ENCODE data around the gene C1QTNF8. TPM values are rescaled to one million over a fixed set of nuclear protein-coding genes. Genes with fewer than 3 reads are reported as not detected.

C1QTNF8 gene
- total and polyA plus RNA-seq, 4 experiments from 2014 or later = not detected

DNA sequence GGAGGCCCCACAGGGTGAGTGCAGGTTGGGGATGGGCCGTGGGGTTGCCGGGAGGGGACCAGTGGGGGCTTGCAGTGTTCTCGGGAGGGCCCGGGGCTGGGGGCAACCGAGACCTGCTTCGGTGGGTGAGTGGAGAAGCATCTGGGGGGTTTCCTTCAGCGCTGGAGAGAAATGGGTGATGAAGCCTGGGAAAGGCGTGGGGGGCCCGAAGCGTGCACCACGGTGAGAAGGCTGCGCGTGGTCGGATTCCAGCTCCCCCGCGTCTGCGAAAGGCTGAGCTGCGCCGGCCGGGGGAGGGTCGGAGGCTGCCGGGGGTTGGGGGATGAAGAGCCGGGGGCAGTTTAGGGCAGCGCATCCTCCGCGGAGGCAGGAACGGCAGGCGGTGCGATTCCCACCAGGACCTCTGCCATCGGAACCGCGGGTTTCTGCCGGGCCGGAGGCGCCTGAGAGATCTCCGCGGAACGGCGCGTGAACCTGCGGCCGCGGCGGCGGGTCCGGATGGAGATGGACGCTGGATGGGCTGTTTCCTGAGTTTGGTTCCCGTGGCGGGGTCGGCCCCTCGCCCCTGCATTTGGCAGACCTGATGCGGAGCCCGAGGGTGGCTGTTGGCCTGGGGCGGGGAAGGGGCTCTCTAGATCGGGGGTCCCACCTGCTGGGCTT lies 30.4 kb downstream of the C1QTNF8 start:
- Histone ChIP-seq H3K4me3 (ENCODE audit: low read length in 2 of 2) (no peak overlapping the region), H3K4me1 (ENCODE audit: insufficient read depth, low read length) (no peaks in the 10 kb centered on the region), H3K9me3 (ENCODE audit: control insufficient read depth in 1 of 2, low read length in 2 of 2) (no peaks in the 10 kb centered on the region), H3K36me3 (ENCODE audit: insufficient read depth, low read length) (no peaks in the 10 kb centered on the region), H3K27me3 (ENCODE audit: insufficient read depth, low read length) (no peaks in the 10 kb centered on the region), H3K27ac (ENCODE audit: low read depth, low read length) (no peak overlapping the region)
- H3K9me3 Mint-ChIP-seq = no peaks in the 10 kb centered on the region
- CTCF ChIA-PET (ENCODE audit: partially characterized antibody) = no interaction called here
- no peak for DNase-seq
- no peak overlapping the region for H3K27ac Mint-ChIP-seq
- POLR2A ChIA-PET (ENCODE audit: partially characterized antibody) = no interaction called here
- peaks cover 0 to 5% (median under 1%) of the 10 kb centered on the region in 4 donors for H3K4me1 Mint-ChIP-seq
- H3K36me3 Mint-ChIP-seq = no peaks in the 10 kb centered on the region
- intact Hi-C loops (cut with micrococcal nuclease) = no loop called here
- peaks cover 12 to 20% of the 10 kb centered on the region in 2 donors for H3K27me3 Mint-ChIP-seq
- H3K4me3 Mint-ChIP-seq = no peak overlapping the region

DNA sequence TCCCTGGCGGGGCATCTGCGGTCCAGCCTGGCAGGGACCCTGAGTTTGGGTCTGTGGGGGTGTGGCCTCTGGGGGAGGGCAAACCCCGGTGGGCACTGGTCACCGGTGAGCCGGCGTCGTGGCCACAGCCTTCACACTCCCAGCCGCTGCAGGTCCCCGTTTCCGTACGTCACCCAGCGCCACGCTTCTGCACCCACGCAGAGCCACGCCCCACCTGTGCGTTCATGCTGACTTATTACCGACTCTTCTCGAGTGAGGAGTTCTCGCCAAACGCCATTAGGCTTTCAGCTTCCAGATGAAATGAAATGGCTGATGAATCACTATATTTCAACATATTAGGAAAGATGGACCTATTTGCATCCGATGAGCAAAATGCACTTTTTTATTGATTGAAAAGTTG lies 32.3 kb downstream of the C1QTNF8 start:
- no peak for DNase-seq
- Mint-ChIP-seq H3K9me3 (peaks cover 0 to 7% (median 5%) of the 10 kb centered on the region in 8 donors), H3K36me3 (peaks cover 0 to 4% of the 10 kb centered on the region in 2 donors), H3K27ac (no peak overlapping the region), H3K27me3 (peaks cover 13 to 17% of the 10 kb centered on the region in 2 donors), H3K4me1 (peaks cover 0 to 5% (median under 1%) of the 10 kb centered on the region in 4 donors), H3K4me3 (no peak overlapping the region)
- Histone ChIP-seq H3K4me3 (ENCODE audit: low read length in 2 of 2) (no peak overlapping the region), H3K27me3 (ENCODE audit: insufficient read depth, low read length) (no peaks in the 10 kb centered on the region), H3K4me1 (ENCODE audit: insufficient read depth, low read length) (no peaks in the 10 kb centered on the region), H3K36me3 (ENCODE audit: insufficient read depth, low read length) (no peaks in the 10 kb centered on the region), H3K27ac (ENCODE audit: low read depth, low read length) (no peak overlapping the region), H3K9me3 (ENCODE audit: control insufficient read depth in 1 of 2, low read length in 2 of 2) (no peaks in the 10 kb centered on the region)
- intact Hi-C loops (cut with micrococcal nuclease) = no loop called here
- ChIA-PET CTCF (ENCODE audit: partially characterized antibody) (no interaction called here), POLR2A (ENCODE audit: partially characterized antibody) (no interaction called here)

DNA sequence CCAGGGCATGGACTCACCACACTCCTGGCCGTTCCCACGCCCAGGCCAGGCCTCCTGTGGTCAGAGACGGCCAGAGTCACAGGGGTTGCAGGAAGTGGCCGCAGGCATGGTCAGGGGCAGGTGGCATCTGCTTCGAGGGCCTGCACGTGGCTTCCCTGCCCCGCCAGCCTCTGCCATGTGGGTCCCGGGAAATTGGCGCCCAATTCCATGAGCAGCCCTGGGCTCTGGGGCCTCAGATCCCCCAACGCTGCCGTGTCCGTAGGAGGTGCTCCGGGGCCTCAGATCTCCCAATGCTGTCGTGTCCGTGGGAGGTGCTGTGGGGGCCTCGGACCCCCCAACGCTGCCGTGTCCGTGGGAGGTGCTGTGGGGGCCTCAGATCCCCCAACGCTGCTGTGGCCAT lies 33.1 kb downstream of the C1QTNF8 start:
- Mint-ChIP-seq H3K4me1 (peaks cover 0 to 5% (median under 1%) of the 10 kb centered on the region in 4 donors), H3K4me3 (no peak overlapping the region)
- POLR2A ChIA-PET (ENCODE audit: partially characterized antibody) = no interaction called here

DNA sequence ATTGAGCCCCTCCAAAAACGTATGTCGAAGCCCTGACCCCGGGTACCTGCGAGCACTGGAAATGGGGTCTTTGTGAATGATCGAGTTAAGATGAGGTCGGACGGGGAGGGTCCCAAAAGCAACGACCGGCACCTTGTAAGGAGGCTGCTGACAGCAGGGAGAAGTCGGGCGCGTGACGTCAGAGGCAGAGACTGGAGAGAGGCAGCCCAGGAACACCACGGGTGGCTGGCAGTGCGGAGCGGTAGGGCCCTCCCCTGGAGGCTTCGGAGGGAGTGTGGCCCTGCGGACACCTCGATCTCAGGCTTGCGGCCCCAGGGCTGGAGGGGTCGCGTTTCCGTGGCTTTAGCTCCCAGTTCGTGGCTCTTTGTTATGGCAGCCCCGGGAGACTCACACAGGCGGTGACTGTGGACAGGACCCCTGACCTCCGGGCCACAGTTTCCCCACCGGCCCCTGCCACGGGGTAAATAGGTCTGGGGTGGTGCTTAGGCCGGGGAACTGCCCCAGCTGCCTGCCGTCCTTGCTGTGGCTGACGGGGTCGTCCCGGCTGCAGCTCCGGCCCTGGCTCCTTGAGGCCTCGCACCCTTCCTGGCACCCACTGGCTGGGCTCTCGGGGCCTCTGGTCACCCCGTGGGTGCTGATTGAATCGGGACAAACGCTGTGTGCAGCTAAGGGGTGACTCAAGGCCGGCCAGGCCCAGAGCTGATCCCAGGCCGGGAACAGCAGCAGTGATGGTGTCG lies 34.1 kb downstream of the C1QTNF8 start:
- CTCF ChIA-PET (ENCODE audit: partially characterized antibody) = no interaction called here
- H3K27ac Mint-ChIP-seq = no peak overlapping the region
- H3K9me3 Mint-ChIP-seq = peaks cover 0 to 7% (median 5%) of the 10 kb centered on the region in 8 donors
- Histone ChIP-seq H3K4me3 (ENCODE audit: low read length in 2 of 2) (no peak overlapping the region), H3K4me1 (ENCODE audit: insufficient read depth, low read length) (no peaks in the 10 kb centered on the region), H3K27me3 (ENCODE audit: insufficient read depth, low read length) (no peaks in the 10 kb centered on the region), H3K27ac (ENCODE audit: low read depth, low read length) (no peak overlapping the region), H3K9me3 (ENCODE audit: control insufficient read depth in 1 of 2, low read length in 2 of 2) (no peaks in the 10 kb centered on the region), H3K36me3 (ENCODE audit: insufficient read depth, low read length) (no peaks in the 10 kb centered on the region)
- POLR2A ChIA-PET (ENCODE audit: partially characterized antibody) = no interaction called here
- H3K36me3 Mint-ChIP-seq = peaks cover 0 to 4% of the 10 kb centered on the region in 2 donors
- H3K4me1 Mint-ChIP-seq = no peaks in the 10 kb centered on the region
- peak in 1 of 5 donors; percentile 31 for DNase-seq
- peaks cover 11% of the 10 kb centered on the region in 2 donors for H3K27me3 Mint-ChIP-seq
- intact Hi-C loops (cut with micrococcal nuclease) = no loop called here
- no peak overlapping the region for H3K4me3 Mint-ChIP-seq

More for the DNA sequence above, 33.1 kb downstream of the C1QTNF8 start:
- Mint-ChIP-seq H3K27ac (no peak overlapping the region), H3K36me3 (peaks cover 0 to 4% of the 10 kb centered on the region in 2 donors), H3K9me3 (peaks cover 0 to 7% (median 5%) of the 10 kb centered on the region in 8 donors), H3K27me3 (peaks cover 13 to 17% of the 10 kb centered on the region in 2 donors)
- no peaks in the 10 kb centered on the region for H3K36me3 ChIP-seq (ENCODE audit: insufficient read depth, low read length)
- H3K27ac ChIP-seq (ENCODE audit: low read depth, low read length) = no peak overlapping the region
- H3K27me3 ChIP-seq (ENCODE audit: insufficient read depth, low read length) = no peaks in the 10 kb centered on the region
- CTCF ChIA-PET (ENCODE audit: partially characterized antibody) = no interaction called here
- no peak for DNase-seq
- H3K9me3 ChIP-seq (ENCODE audit: control insufficient read depth in 1 of 2, low read length in 2 of 2) = no peaks in the 10 kb centered on the region
- intact Hi-C loops (cut with micrococcal nuclease) = no loop called here
- H3K4me3 ChIP-seq (ENCODE audit: low read length in 2 of 2) = no peak overlapping the region
- no peaks in the 10 kb centered on the region for H3K4me1 ChIP-seq (ENCODE audit: insufficient read depth, low read length)

GRCh38 chr16:1060416-1061340 lies 35.4 kb downstream of the C1QTNF8 start:
- peaks cover 9% of the 10 kb centered on the region in 2 donors for H3K27me3 Mint-ChIP-seq
- CTCF ChIA-PET (ENCODE audit: partially characterized antibody) = no interaction called here

DNA sequence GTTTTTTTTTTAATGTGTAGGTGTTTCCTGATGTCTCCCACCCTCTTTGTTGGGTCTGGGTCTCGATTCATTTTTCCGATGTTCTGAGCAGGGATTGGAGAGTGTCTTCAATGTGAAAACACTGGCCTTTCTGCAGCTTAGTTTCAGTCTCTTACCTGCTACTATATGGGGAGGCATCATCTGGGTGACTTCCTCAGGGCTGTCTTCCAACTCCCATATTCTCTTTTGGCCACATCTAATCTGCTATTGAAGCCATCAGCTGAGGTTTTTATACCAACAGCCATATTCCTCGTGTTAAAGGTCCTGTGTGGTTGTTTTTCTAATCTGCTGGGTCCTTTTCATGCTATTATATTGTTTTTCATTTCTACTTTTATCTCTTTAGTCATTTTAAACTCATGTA lies 36.7 kb downstream of the C1QTNF8 start:
- no peaks in the 10 kb centered on the region for H3K4me1 Mint-ChIP-seq
- H3K27ac ChIP-seq (ENCODE audit: low read depth, low read length) = no peak overlapping the region
- peaks cover 0 to 4% of the 10 kb centered on the region in 2 donors for H3K36me3 Mint-ChIP-seq
- H3K36me3 ChIP-seq (ENCODE audit: insufficient read depth, low read length) = no peaks in the 10 kb centered on the region
- no peaks in the 10 kb centered on the region for H3K27me3 ChIP-seq (ENCODE audit: insufficient read depth, low read length)
- no peaks in the 10 kb centered on the region for H3K9me3 ChIP-seq (ENCODE audit: control insufficient read depth in 1 of 2, low read length in 2 of 2)
- POLR2A ChIA-PET (ENCODE audit: partially characterized antibody) = no interaction called here
- peaks cover 0 to 7% (median 5%) of the 10 kb centered on the region in 8 donors for H3K9me3 Mint-ChIP-seq
- intact Hi-C loops (cut with micrococcal nuclease) = no loop called here
- H3K4me3 ChIP-seq (ENCODE audit: low read length in 2 of 2) = no peak overlapping the region
- peaks cover 4 to 6% of the 10 kb centered on the region in 2 donors for H3K27me3 Mint-ChIP-seq
- CTCF ChIA-PET (ENCODE audit: partially characterized antibody) = no interaction called here
- H3K4me1 ChIP-seq (ENCODE audit: insufficient read depth, low read length) = no peaks in the 10 kb centered on the region
- H3K27ac Mint-ChIP-seq = peak overlapping the region in 1 of 7 donors; percentile 47
- peak overlapping the region in 1 of 8 donors; percentile 22 for H3K4me3 Mint-ChIP-seq
- no peak for DNase-seq

More at GRCh38 chr16:1060416-1061340, 35.4 kb downstream of the C1QTNF8 start:
- Mint-ChIP-seq H3K27ac (no peak overlapping the region), H3K9me3 (peaks cover 0 to 7% (median 5%) of the 10 kb centered on the region in 8 donors), H3K36me3 (peaks cover 0 to 4% of the 10 kb centered on the region in 2 donors), H3K4me3 (no peak overlapping the region), H3K4me1 (no peaks in the 10 kb centered on the region)
- H3K36me3 ChIP-seq (ENCODE audit: insufficient read depth, low read length) = no peaks in the 10 kb centered on the region
- H3K27me3 ChIP-seq (ENCODE audit: insufficient read depth, low read length) = no peaks in the 10 kb centered on the region
- DNase-seq = no peak
- no peak overlapping the region for H3K27ac ChIP-seq (ENCODE audit: low read depth, low read length)
- no peak overlapping the region for H3K4me3 ChIP-seq (ENCODE audit: low read length in 2 of 2)
- H3K4me1 ChIP-seq (ENCODE audit: insufficient read depth, low read length) = no peaks in the 10 kb centered on the region
- POLR2A ChIA-PET (ENCODE audit: partially characterized antibody) = no interaction called here
- intact Hi-C loops (cut with micrococcal nuclease) = no loop called here
- no peaks in the 10 kb centered on the region for H3K9me3 ChIP-seq (ENCODE audit: control insufficient read depth in 1 of 2, low read length in 2 of 2)

DNA sequence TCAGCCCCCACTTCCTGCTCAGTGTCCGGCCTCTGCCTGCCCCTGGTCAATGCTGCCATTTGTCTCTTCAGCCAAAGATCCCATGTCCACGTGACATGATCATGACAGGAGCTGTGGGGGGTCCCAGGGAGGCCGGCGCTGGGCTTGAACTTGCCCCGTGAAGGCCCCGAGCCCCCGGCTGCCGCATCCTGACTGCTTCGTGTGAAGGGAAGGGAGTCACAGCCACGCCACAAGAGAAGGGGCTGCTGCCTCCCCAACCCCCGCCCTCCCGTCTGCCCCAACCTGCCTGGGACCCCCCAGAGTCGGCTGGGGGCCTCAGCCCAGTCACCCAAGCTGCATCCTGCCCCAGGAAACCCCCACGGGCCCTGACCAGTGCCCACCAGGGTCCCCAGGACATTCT lies 37.8 kb downstream of the C1QTNF8 start:
- ChIA-PET POLR2A (ENCODE audit: partially characterized antibody) (interaction anchor here (1.3 kb wide), 1 partner anchor 61 kb away, joined by 7 read pairs; no protein-coding TSS in a partner anchor), CTCF (ENCODE audit: partially characterized antibody) (interaction anchor here (1.9 to 4.0 kb wide), 5 partner anchors 16 to 238 kb away, joined by 5 to 50 read pairs (median 7); no protein-coding TSS in a partner anchor)
- Histone ChIP-seq H3K27ac (ENCODE audit: low read depth, low read length) (no peak overlapping the region), H3K4me1 (ENCODE audit: insufficient read depth, low read length) (no peaks in the 10 kb centered on the region), H3K9me3 (ENCODE audit: control insufficient read depth in 1 of 2, low read length in 2 of 2) (no peaks in the 10 kb centered on the region), H3K27me3 (ENCODE audit: insufficient read depth, low read length) (no peaks in the 10 kb centered on the region), H3K4me3 (ENCODE audit: low read length in 2 of 2) (no peak overlapping the region), H3K36me3 (ENCODE audit: insufficient read depth, low read length) (no peaks in the 10 kb centered on the region)
- Mint-ChIP-seq H3K36me3 (peaks cover 0 to 4% of the 10 kb centered on the region in 2 donors), H3K27ac (no peak overlapping the region), H3K4me3 (no peak overlapping the region), H3K4me1 (no peaks in the 10 kb centered on the region), H3K27me3 (peaks cover 0 to 2% of the 10 kb centered on the region in 2 donors), H3K9me3 (peaks cover 0 to 7% (median 5%) of the 10 kb centered on the region in 8 donors)
- DNase-seq = no peak
- intact Hi-C loops (cut with micrococcal nuclease) = no loop called here
